GM20431 (cell line): ENCODE data around the gene ROBO1.

Source experiments
- in situ Hi-C: fragments of 300-500 bp; cut with MseI, MboI; formaldehyde crosslinking; loops from one replicate; pipeline ENCODE4 v1.15.0; 2020; ENCODE audit warnings: low sequenced_read_pairs; ENCODE audit not compliant: unreplicated experiment

Gene ROBO1

DNA sequence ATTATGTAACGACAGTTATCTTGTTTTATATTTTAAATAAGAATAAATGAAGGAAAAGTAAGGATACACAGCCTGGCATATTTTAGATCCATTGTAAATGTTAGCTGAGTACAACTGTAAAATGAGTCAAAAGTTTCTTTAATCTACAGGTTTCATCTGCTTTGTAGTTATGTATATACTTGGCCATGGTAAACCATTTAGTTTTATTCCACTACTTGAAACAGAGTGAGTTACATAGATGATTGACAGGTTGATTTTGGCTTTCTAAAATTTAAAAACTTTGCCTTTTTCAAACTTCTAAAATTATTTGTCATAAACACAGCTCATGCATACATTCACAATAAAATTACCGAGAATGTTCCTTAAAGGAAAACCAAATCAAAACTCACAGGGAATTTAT lies 371.2 kb downstream of the ROBO1 start:
- in situ Hi-C loops = no loop called here

DNA sequence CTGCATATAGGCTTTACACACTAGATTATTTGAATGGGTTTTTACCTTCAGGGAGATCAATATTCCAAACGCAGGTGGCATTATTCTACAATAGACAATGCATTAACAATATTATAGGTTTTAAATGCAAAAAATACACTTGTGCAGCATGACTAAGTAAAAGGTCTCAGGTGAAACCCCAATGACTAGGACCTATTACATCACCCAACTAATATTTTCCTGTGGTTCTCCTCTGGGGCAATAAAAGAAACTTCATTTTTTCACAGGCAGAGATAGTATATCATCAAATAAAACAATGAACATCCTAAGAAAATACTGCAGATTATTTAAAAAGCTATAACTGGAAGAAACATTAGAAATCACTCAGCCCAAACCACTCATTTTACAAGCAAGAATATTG lies 375.3 kb downstream of the ROBO1 start:
- in situ Hi-C loops = no loop called here

DNA sequence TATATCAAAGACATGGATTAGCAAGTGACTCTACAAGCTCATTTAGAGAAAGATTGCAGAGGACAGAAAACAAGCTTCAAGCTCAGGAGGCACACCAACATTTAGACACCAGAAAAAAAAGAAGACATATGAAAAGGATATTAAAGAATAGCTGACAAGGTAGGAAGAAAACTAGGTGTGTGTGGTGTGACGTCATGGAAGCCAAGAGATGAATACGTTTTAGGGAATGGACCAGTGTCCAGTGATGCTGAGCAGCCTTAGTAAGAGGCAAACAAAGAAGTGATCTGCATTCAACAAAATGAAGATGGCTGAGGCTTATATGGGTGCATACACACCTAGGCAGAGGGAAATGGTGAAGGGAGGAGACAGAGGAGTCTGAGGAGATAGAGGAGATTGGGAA lies 377.4 kb downstream of the ROBO1 start:
- in situ Hi-C loops = no loop called here

DNA sequence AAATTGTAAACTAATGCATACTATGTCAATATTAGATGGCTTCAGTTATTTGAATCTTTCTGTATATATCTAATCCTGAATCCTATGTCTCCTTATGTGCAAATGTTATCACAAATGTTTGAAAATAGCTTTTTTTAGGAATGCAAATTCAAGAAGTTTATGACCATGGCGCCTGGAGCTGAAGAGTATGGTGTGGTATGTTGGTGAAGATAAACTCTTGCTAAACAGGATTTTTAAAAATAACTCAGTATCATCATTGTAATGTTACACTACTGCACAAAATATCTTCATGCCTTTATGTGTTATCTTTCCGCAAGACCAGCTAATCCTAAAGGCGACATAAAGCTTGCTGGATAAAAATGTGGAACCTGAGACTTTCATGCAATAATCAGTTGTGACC lies 382.6 kb downstream of the ROBO1 start:
- in situ Hi-C loops = no loop called here

DNA sequence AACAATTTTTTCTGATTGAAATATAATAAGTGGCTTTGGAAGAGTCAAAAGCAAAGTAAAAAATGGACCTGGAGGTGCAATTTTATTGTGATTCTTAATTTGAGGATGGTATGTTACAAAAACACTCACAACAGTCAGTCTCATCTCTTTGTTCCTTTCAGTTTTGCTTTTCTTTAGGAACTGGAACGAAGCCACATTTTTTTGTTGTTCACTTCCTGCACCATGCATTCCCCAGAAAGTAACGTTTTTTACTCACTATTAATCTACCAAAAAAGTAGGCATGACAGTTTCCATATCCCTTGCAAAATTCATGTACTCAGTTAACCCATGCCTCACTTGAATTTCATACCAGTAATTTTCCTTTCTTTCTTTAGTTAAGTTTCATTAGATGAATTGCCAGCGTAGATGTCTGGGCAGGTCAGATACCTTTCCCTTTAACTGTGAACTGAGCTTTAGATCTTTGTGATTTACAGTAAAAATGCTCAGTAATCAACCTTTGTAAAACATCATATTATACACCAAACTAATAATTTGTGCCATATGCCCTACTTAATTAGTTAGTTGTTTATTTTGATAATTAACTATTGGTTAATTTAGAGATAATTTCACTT lies 384.3 kb downstream of the ROBO1 start:
- in situ Hi-C loops = no loop called here

DNA sequence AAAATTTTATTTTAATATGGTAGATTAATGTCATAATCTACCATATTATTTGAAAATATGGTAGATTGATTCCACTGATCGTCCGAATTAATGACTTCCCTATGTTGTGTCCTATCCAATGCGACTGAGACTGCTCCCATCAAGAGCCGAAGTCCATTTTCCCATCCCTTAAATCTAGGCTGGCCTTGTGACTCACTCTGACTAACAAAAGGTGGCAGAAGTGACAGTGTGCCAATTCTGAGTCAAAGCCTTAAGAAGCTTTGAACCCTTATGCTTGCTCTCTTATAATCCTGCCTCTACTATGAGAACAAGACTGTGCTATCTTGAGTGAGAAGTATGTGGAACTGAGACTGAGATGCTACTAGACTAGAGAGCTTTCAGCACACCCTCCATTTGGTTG lies 387.2 kb downstream of the ROBO1 start:
- in situ Hi-C loops = no loop called here

DNA sequence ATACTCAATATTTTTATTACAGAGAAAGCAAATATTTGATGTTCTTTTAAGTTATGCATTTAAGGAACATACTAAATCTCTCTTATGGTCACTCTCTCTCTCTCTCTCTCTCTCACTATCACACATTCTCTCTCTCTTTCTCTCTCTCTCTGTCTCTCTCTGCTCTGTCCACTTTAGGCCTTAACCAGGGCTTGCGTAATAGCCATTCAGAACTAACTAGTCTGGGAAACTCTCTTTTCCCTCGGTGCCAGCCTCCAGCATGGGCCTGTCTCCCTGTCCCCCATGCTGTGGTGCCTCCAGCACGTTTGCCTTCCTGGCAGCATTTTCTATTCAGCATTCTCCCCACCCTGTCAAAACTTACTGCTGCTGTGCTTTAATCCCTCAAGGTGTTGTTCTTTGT lies 389.7 kb downstream of the ROBO1 start:
- in situ Hi-C loops = no loop called here

DNA sequence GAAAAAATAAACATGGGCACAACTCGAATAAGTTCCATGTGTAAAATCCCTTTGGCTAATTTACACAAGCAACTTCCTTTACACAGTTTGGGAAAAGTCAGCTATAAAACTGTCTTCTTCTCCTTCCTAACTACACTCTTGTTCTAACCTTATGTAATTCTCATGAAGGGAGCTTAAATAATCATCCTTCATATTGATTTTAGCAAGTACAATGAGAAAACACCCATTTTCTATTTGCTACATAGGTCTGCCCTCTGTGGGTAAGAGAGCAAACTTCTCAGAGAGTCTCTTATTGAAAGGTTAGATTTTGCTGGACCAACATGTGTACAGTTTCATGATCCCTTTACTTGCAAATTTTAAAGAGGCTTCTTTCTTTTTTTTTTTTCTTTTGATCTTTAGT lies 398.5 kb downstream of the ROBO1 start:
- in situ Hi-C loops = loop anchor here (25.0 kb wide), 1 partner anchor 707 kb away; no protein-coding TSS in a partner anchor

DNA sequence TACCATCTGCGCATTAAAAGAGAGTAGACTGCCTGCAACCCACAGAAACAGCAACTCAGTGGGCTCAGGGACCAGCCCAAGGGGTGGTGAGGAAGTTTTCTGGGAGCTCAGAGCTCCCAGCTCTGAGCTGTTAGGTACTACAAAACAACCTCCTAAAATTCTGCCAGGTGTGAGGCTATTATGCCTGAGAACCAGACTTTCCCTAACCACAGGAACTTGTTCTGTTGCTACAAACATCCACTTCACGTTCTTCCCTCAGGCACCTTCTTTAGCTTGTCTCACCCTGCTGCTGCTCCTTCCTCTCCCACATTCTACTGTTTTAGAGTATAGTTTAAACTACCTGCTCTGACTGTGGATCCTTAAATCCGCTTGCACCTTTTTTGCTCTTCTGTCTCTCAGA lies 399.4 kb downstream of the ROBO1 start:
- in situ Hi-C loops = loop anchor here (25.0 kb wide), 1 partner anchor 706 kb away; no protein-coding TSS in a partner anchor

DNA sequence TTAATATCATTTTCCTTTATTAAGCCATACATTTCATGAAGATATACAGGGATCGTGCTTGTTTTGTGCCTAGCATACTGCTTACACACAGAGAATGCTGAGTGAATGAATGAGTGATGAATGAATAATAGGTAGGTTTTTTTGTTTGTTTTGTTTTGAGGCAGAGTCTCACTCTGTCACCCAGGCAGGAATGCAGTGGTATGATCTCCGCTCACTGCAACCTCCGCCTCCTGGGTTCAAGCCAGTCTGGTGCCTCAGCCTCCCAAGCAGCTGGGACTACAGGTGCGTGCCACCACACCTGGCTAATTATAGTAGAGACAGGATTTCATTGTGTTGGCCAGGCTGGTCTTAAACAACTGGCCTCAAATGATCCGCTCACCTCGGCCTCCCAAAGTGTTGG lies 400.0 kb downstream of the ROBO1 start:
- in situ Hi-C loops = loop anchor here (25.0 kb wide), 1 partner anchor 706 kb away; no protein-coding TSS in a partner anchor

DNA sequence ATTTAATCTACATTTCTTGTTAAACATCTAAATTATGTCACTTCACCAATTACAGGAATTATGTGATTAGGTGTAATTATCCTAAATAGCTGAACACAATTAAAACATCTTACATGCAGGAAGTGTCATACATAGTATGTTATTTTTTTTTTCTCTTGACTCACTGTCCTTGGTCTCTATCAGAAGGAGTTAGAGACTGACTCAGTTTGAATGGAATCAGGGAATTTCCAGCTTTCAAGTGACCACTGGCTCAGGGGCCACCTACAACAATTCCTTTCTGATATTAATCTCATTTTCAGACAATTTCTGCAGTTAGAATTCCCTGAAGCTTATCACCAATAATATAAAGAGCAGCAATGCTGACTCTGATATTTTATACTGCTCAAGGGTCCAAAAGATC lies 400.7 kb downstream of the ROBO1 start:
- in situ Hi-C loops = loop anchor here (25.0 kb wide), 1 partner anchor 705 kb away; no protein-coding TSS in a partner anchor

DNA sequence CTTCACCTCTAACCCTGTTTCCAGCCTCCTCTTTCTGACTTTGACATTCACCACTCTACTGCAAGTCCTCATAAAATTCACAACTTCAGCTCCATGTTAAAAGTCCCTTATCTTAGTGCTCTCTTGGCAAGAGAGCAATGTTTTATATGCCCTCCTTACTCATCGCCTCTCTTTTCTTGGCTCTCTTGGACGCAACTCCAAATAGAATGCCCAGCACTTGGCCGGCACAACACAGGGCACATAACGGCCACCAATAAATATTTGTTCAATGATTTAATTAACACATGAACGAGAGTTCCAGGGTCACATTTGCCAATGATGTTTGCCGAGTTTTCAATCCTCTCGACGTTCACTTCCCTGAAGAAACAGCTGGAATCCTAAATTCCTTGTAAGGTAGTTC lies 401.4 kb downstream of the ROBO1 start:
- in situ Hi-C loops = loop anchor here (25.0 kb wide), 1 partner anchor 704 kb away; no protein-coding TSS in a partner anchor

DNA sequence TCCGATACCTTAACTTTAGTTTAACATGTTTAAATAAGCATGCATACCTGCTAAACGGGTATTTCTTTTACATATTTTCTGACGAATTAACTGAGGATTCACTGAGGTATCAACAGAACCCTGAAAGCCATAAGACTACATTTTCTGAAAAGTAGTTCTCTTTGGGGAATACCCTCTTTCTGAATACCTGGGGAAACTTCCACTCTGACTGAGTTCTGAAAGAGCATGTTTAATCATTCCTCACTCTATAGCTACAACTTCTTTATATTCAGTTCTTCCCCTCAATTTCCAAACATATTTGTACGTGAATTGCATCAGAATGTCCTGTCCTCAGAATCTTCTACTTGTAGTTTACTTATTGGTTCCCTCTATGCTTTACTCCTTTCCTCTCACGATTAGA lies 403.0 kb downstream of the ROBO1 start:
- in situ Hi-C loops = loop anchor here (25.0 kb wide), 1 partner anchor 702 kb away; no protein-coding TSS in a partner anchor

DNA sequence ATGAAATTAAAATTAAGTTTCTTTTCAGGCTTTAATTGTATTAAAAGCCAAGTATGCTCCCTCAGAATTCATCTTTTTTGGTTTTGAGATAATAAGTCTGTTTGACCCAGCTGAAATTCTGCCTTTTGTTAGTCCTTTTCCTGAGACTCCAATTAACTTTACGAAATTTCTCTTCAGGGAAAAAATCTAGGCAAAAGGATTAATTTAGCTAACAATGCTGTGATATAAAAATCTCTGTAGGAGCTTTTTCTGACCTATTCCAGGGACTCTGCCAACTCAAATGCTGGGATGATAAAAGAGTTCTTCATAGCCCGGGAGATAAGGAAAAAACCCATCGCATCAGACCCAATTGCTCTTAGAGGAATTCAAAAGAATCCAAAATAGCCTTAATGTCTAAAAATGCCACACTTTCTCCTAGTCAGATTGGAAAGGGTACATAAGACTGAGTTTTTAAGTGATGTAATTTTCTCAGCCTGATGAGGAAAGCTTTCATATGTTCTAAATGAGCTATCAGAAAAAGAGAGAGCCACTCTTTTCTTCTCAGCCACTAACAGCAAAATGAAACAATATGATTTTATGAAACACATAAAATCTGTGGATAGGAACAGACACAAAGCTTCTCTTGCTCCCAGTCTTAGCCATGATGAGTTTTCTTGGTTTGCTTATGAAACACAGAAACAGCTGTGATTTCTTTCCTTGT lies 405.1 kb downstream of the ROBO1 start:
- in situ Hi-C loops = loop anchor here (25.0 kb wide), 1 partner anchor 700 kb away; no protein-coding TSS in a partner anchor

DNA sequence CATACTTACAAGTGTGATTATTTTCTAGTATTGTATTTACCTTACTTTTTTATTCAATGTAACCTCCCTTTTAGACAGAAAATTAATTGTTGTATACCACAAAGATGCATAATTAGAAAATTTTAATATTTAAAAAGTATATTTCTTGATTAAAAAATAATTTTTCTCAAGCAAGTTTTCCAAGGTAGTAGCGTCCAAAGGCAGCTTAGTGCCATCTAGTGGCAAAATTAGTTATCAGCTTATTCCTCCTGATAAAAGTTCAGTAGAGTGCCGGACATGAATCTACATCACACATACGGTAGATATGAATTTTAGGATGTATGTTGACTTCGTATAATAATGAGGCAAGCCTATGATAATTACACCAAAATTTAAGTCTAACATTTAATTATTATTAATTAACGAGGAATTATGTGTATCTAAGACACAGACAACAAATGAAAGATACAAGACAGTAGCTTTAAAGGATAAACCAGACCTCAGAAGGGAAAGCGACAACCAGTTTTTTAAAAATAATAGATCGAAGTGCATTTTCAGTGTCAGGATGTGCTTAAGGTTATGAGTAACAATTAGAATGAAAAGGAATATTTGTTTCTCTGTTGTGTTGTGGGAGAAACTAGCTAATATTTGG lies 405.9 kb downstream of the ROBO1 start:
- in situ Hi-C loops = loop anchor here (25.0 kb wide), 1 partner anchor 700 kb away; no protein-coding TSS in a partner anchor

DNA sequence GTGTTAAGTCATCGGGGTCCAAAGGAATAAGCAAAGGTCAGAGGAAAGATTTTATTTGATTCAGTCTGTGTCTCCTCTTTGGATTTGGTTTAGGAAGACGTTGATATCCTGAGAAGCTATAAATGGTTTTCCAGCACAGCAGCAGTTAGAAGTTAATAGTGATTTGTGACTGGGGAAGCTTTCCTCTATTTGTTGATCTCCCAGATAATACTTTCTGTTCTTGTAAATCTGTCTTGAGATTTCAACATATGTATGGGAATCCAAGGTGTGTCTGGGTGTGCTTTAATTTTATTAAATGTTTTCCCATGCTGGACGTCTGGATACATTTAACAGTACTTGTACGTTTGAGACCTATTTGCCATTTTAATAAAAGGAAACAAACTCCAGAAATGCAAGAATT lies 409.5 kb downstream of the ROBO1 start:
- in situ Hi-C loops = loop anchor here (25.0 kb wide), 1 partner anchor 696 kb away; no protein-coding TSS in a partner anchor

DNA sequence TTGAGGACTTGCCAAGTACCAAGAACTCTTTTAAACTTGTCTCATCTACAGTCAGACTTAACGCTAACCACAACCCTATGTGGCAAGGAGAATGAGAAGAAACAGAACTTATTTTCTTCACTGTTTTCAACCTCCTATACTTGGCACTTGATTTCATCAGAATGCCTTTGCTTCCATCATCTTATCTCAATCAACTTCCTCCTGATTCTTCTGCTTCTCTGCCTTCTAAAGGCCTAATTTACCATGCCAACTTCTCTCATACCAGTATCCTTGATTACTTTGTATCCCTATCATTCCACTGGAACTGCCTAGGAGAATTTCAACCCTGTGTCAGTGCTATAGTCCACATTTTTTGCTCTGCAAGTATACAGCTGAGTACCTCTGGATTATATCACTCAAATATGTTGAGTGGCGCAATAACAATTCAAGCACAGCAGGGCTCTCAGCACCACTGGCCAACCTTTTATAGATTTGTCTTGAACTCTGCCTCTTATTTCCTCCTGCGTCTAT lies 413.6 kb downstream of the ROBO1 start:
- in situ Hi-C loops = loop anchor here (25.0 kb wide), 1 partner anchor 692 kb away; no protein-coding TSS in a partner anchor

DNA sequence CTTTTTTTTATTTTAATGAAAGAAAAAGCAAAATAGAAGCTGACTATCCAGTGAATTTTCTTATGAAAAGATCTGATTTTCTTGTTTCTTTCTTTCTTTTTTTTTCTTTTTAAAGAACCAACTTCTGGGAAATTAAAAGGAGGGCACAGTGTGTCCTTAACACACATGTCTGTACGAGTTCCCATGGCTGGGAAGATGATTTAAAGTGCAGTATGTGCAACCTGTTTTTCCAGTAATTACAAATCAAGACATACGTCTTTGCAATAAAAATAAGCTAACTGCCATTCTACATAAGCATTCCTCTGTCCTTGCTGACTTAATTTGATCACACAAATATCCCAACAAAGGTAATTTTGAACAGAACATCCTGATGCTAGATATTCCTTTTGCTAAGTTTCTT lies 416.1 kb downstream of the ROBO1 start:
- in situ Hi-C loops = loop anchor here (25.0 kb wide), 1 partner anchor 689 kb away; no protein-coding TSS in a partner anchor

DNA sequence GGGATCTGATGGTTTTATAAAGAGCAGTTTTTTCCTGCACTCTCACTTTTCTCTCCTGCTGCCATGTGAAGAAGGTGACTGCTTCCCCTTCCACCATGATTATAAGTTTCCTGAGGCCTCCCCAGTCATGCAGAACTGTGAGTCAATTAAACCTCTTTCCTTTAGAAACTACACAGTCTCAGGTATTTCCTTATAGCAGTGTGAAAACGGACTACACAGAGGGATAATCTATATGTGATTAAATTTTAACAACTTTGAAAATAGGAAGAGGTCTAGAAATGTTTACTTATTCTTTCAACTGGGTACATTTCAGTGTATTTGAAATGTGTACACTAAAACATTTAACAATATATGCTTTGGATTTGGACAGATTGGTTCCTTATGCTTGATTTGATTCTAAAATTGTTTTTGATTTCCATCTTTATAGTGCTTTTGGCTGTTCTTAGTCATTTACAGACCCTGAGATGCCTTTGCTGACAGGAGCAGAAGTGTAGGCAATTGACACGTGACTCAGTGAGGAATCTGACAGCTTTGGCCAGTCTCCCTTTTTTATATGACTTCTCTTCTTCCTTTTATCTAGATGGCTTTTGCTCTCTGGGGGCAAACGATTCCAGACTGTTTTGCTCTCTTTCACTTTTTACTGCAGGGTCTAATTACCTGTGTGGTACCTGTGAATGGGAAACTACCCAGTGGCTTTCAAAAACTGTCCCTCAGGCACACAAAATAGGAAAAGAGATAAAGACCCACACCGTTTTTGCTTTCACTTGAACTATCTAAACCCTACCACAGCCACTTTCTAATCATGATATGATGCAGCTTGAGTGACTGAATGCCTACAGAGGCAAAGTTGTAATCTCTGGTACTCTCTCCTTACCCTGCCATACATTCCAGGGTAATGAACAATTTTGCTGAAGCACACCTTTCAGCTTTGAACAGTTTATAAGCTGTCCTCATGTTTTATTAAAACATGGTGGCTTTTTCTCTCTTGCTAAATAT lies 422.6 kb downstream of the ROBO1 start:
- in situ Hi-C loops = no loop called here
